HepG2 (cell line): ENCODE data around the gene PCDHGA7. TPM values are rescaled to one million over a fixed set of nuclear protein-coding genes. Genes with fewer than 3 reads are reported as not detected.

Experiments
- ATAC-seq: fragments of 200-7000 bp; cut with Tn5 transposase; 3 replicates; pipeline ENCODE4 v1.9.1; 2020; ENCODE audit warnings: mild to moderate bottlenecking, moderate library complexity
- BruUV-seq: library from RNA; stranded (reverse); fragments of 400-500 nt; replicated peaks from 2 replicates; lab custom pipeline; 2021; lab: Mats Ljungman, UMichigan
- CTCF ChIA-PET: fragments of 300-600 bp; formaldehyde crosslinking; extraction: SDS; loops from one replicate; lab custom pipeline; 2021; ENCODE audit warnings: low total read pairs, inconsistent platforms, low intra/inter-chr PET ratio; lab: Yijun Ruan, JAX
- POLR2A ChIA-PET: fragments of 350-600 bp; sonication (Branson Sonifier 250); formaldehyde crosslinking; loops from one replicate; lab custom pipeline; 2020; ENCODE audit warnings: antibody characterized with exemption, inconsistent platforms; lab: Yijun Ruan, JAX
- DNase-seq: peaks from one replicate; pipeline ENCODE4 v3.0.0-alpha.2; 2015; ENCODE audit warnings: low spot score
- FAIRE-seq: peaks from 3 replicates; lab custom pipeline; 2011; peaks lifted over from hg19 to GRCh38; lab: Jason Lieb, UNC
- H2AFZ ChIP-seq: one replicate; pipeline ENCODE4 v1.6.1; 2011; ENCODE audit warnings: low read length, inconsistent platforms
- H3K27ac ChIP-seq: fragments of 300-600 bp; 3 replicates; pipeline ENCODE4 v1.8.0; 2011; ENCODE audit warnings: mixed run types, mild to moderate bottlenecking, mixed read lengths, low read length, inconsistent platforms; ENCODE audit not compliant: insufficient read depth; ENCODE audit errors: extremely low read length
- H3K27me3 ChIP-seq, 2 experiments: fragments of 200-600 bp in 1 of 2; 2 replicates in 1 of 2; 3 replicates in 1 of 2; pipeline versions ENCODE4 v1.6.0 to v1.8.0; 2011; ENCODE audit warnings: low read length in 2 of 2, mild to moderate bottlenecking in 2 of 2, moderate library complexity in 2 of 2, inconsistent platforms in 1 of 2; ENCODE audit not compliant: insufficient read depth in 2 of 2, control insufficient read depth in 1 of 2
- H3K36me3 ChIP-seq, 2 experiments: fragments of 200-600 bp in 1 of 2; replicated peaks in 1 of 2; 2 replicates in 1 of 2; 3 replicates in 1 of 2; pipeline versions ENCODE4 v1.5.1 to v1.8.0; 2011; ENCODE audit warnings: low read length in 2 of 2, inconsistent platforms in 1 of 2; ENCODE audit not compliant: insufficient read depth in 2 of 2, control insufficient read depth in 1 of 2
- H3K4me1 ChIP-seq: 2 replicates; pipeline ENCODE4 v1.5.1; 2012; ENCODE audit warnings: low read length, inconsistent platforms; ENCODE audit not compliant: insufficient read depth
- H3K4me2 ChIP-seq: 2 replicates; pipeline ENCODE4 v1.6.0; 2011; ENCODE audit warnings: low read depth, low read length, inconsistent platforms
- H3K4me3 ChIP-seq, 3 experiments: fragments of 200-600 bp in 1 of 3; sonication (generic), shearing (Covaris generic) in 1 of 3; replicated peaks in 1 of 3; 2 replicates each; pipeline ENCODE4 v1.5.1; 2011 to 2016; ENCODE audit warnings: low read length in 3 of 3, inconsistent platforms in 2 of 3, low read depth in 2 of 3, mild to moderate bottlenecking in 2 of 3, control low read depth in 1 of 3, mixed read lengths in 1 of 3; ENCODE audit not compliant: insufficient read depth in 1 of 3
- H3K79me2 ChIP-seq: one replicate; pipeline ENCODE4 v1.6.1; 2011; ENCODE audit warnings: low read length, inconsistent platforms; ENCODE audit not compliant: insufficient read depth
- H3K9ac ChIP-seq: 2 replicates; pipeline ENCODE4 v1.6.0; 2011; ENCODE audit warnings: mild to moderate bottlenecking, low read depth, low read length, inconsistent platforms; ENCODE audit not compliant: insufficient read depth
- H3K9me3 ChIP-seq: 2 replicates; pipeline ENCODE4 v1.5.1; 2012; ENCODE audit warnings: mild to moderate bottlenecking, low read length
- H4K20me1 ChIP-seq: 2 replicates; pipeline ENCODE4 v1.6.0; 2011; ENCODE audit warnings: inconsistent platforms, mild to moderate bottlenecking, low read length, moderate library complexity; ENCODE audit not compliant: insufficient read depth
- EHMT2 ChIP-seq: fragments of 200-600 bp; sonication (generic); IDR thresholded peaks from 2 replicates; pipeline ENCODE4 v1.7.0; 2017; ENCODE audit warnings: antibody characterized with exemption, low read depth, low read length, borderline replicate concordance
- GZF1 ChIP-seq: sonication (generic); formaldehyde crosslinking; IDR thresholded peaks from 2 replicates; pipeline ENCODE4 v1.5.1; 2020; ENCODE audit warnings: mild to moderate bottlenecking, missing genetic modification reagents
- STAG1 ChIP-seq: sonication (generic); formaldehyde crosslinking; IDR thresholded peaks from 2 replicates; pipeline ENCODE4 v1.4.0; 2020; ENCODE audit warnings: missing genetic modification reagents
- ZFP1 ChIP-seq: IDR thresholded peaks from 2 replicates; pipeline ENCODE4 v1.6.1; 2016
- ZNF121 ChIP-seq: sonication (generic); formaldehyde crosslinking; IDR thresholded peaks from 2 replicates; pipeline ENCODE4 v1.5.0; 2020; ENCODE audit warnings: mild to moderate bottlenecking, missing genetic modification reagents
- ZNF619 ChIP-seq: sonication (generic); formaldehyde crosslinking; IDR thresholded peaks from 2 replicates; pipeline ENCODE4 v1.4.0; 2020; ENCODE audit warnings: mild to moderate bottlenecking, missing genetic modification reagents
- WGBS: methylation state at CpG from one replicate; pipeline ENCODE4 v1.1.6; 2017; ENCODE audit warnings: low lambda C conversion rate; 5-methylcytosine and 5-hydroxymethylcytosine counted together
- in situ Hi-C: cut with HindIII; loops from 2 replicates; pipeline ENCODE4 v1.10.0; 2017; ENCODE audit warnings: low pct_unique_long_range_greater_than_20kb; ENCODE audit not compliant: extremely low pct_ligation_motif_present
- intact Hi-C: fragments of 100-400 bp; cut with micrococcal nuclease; formaldehyde crosslinking; loops from one replicate; pipeline ENCODE4 v1.10.0; 2022; ENCODE audit not compliant: unreplicated experiment
- polyA plus RNA-seq, 8 experiments: library from polyadenylated mRNA; depleted of rRNA in 3 of 8; stranded (reverse) in 7 of 8; unstranded in 1 of 8; fragments of >200 nt; fragmentation: Illumina TruSeq in 4 of 8; extraction: Trizol in 4 of 8; gene quantifications; 2 replicates each; pipeline versions ENCODE4 v1.2.1 to v1.2.3, GENCODE V29; 2011 to 2016; ENCODE audit warnings: low read depth in 4 of 8, missing spikeins in 1 of 8, mixed read lengths in 1 of 8; ENCODE audit not compliant: insufficient read depth in 1 of 8
- total RNA-seq, 5 experiments: library from RNA; depleted of rRNA; stranded (reverse); fragments of >200 nt; fragmentation: Illumina TruSeq; extraction: Trizol; gene quantifications; 2 replicates each; pipeline ENCODE4 v1.2.3, GENCODE V29; 2016; ENCODE audit warnings: low read depth in 1 of 5
- TF ChIP-seq, protein P1 (sequence below): fragments of 450-650 bp; IDR thresholded peaks from 2 replicates; pipeline ENCODE4 v1.6.1; 2017; ENCODE audit warnings: mild to moderate bottlenecking
- TF ChIP-seq, protein P2 (sequence below): IDR thresholded peaks from 2 replicates; pipeline ENCODE4 v1.6.1; 2018; ENCODE audit warnings: missing genetic modification reagents
- TF ChIP-seq, protein P3 (sequence below): sonication (generic); formaldehyde crosslinking; IDR thresholded peaks from 2 replicates; pipeline ENCODE4 v1.5.0; 2020; ENCODE audit warnings: mild to moderate bottlenecking, missing genetic modification reagents, moderate library complexity

Gene PCDHGA7
- total and polyA plus RNA-seq, 2 of the 13 experiments (the other 11 are each of a cell fraction or from before 2014, with no cell fraction given): 0.11 to 0.31 TPM

DNA sequence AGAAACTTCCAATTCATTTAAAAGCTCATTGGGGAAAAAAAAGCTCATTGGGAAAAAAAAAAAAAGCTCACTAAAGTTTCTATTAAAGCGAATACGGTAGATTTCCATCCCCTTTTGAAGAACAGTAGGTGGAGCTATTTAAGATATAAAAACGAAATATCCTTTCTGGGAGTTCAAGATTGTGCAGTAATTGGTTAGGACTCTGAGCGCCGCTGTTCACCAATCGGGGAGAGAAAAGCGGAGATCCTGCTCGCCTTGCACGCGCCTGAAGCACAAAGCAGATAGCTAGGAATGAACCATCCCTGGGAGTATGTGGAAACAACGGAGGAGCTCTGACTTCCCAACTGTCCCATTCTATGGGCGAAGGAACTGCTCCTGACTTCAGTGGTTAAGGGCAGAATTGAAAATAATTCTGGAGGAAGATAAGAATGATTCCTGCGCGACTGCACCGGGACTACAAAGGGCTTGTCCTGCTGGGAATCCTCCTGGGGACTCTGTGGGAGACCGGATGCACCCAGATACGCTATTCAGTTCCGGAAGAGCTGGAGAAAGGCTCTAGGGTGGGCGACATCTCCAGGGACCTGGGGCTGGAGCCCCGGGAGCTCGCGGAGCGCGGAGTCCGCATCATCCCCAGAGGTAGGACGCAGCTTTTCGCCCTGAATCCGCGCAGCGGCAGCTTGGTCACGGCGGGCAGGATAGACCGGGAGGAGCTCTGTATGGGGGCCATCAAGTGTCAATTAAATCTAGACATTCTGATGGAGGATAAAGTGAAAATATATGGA, 48.0 kb downstream of the PCDHGA7 start, which contains the start of gene PCDHGA12:
PCDHGA12 (plus strand) TSS at position 176 of the 782 bp plus-strand sequence; CDS start at position 429, 253 bp downstream.
- peak; percentile 24 for DNase-seq
- Histone ChIP-seq H3K9me3 (peaks cover 19% of the 10 kb centered on the region; the same call in 1 of the 2 replicates), H3K9ac (no peak within 1 kb of the TSS)

More for the DNA sequence above, 48.0 kb downstream of the PCDHGA7 start, which contains the start of gene PCDHGA12:
- FAIRE-seq: no peak
- H3K27ac ChIP-seq: no peak within 1 kb of the TSS
- no peak within 1 kb of the TSS for H3K4me2 ChIP-seq
- ChIA-PET POLR2A (no interaction called here), CTCF (interaction anchor here (0.7 kb wide), 1 partner anchor 8 kb away, joined by 4 read pairs; no protein-coding TSS in a partner anchor)
- no peak within 1 kb of the TSS for H2AFZ ChIP-seq
- no peaks in the 10 kb centered on the region for H3K36me3 ChIP-seq
- ATAC-seq: no peak
- in situ Hi-C loops: no loop called here
- intact Hi-C loops: no loop called here
- BruUV-seq: no TSS peak
- H3K4me1 ChIP-seq: no peaks in the 10 kb centered on the region
- 80% methylated on average over 30 of the region's 33 CpGs for WGBS
- no peaks in the 10 kb centered on the region for H3K27me3 ChIP-seq
- TF ChIP-seq, protein P1, sequence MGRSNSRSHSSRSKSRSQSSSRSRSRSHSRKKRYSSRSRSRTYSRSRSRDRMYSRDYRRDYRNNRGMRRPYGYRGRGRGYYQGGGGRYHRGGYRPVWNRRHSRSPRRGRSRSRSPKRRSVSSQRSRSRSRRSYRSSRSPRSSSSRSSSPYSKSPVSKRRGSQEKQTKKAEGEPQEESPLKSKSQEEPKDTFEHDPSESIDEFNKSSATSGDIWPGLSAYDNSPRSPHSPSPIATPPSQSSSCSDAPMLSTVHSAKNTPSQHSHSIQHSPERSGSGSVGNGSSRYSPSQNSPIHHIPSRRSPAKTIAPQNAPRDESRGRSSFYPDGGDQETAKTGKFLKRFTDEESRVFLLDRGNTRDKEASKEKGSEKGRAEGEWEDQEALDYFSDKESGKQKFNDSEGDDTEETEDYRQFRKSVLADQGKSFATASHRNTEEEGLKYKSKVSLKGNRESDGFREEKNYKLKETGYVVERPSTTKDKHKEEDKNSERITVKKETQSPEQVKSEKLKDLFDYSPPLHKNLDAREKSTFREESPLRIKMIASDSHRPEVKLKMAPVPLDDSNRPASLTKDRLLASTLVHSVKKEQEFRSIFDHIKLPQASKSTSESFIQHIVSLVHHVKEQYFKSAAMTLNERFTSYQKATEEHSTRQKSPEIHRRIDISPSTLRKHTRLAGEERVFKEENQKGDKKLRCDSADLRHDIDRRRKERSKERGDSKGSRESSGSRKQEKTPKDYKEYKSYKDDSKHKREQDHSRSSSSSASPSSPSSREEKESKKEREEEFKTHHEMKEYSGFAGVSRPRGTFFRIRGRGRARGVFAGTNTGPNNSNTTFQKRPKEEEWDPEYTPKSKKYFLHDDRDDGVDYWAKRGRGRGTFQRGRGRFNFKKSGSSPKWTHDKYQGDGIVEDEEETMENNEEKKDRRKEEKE: no peak
- TF ChIP-seq, protein P2, sequence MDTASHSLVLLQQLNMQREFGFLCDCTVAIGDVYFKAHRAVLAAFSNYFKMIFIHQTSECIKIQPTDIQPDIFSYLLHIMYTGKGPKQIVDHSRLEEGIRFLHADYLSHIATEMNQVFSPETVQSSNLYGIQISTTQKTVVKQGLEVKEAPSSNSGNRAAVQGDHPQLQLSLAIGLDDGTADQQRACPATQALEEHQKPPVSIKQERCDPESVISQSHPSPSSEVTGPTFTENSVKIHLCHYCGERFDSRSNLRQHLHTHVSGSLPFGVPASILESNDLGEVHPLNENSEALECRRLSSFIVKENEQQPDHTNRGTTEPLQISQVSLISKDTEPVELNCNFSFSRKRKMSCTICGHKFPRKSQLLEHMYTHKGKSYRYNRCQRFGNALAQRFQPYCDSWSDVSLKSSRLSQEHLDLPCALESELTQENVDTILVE (CRISPR knock-in tag): no peak
- TF ChIP-seq GZF1 (CRISPR knock-in tag): no peak
- TF ChIP-seq ZNF619 (CRISPR knock-in tag): no peak
- no peak for TF ChIP-seq EHMT2
- peak; percentile 7; the same call in 1 of the 2 replicates for TF ChIP-seq STAG1 (CRISPR knock-in tag)
- TF ChIP-seq ZNF121 (CRISPR knock-in tag): no peak
- TF ChIP-seq ZFP1 (CRISPR knock-in tag): no peak
- TF ChIP-seq, protein P3, sequence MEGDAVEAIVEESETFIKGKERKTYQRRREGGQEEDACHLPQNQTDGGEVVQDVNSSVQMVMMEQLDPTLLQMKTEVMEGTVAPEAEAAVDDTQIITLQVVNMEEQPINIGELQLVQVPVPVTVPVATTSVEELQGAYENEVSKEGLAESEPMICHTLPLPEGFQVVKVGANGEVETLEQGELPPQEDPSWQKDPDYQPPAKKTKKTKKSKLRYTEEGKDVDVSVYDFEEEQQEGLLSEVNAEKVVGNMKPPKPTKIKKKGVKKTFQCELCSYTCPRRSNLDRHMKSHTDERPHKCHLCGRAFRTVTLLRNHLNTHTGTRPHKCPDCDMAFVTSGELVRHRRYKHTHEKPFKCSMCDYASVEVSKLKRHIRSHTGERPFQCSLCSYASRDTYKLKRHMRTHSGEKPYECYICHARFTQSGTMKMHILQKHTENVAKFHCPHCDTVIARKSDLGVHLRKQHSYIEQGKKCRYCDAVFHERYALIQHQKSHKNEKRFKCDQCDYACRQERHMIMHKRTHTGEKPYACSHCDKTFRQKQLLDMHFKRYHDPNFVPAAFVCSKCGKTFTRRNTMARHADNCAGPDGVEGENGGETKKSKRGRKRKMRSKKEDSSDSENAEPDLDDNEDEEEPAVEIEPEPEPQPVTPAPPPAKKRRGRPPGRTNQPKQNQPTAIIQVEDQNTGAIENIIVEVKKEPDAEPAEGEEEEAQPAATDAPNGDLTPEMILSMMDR (CRISPR knock-in tag): peak; percentile 42
- no peak within 1 kb of the TSS for H3K4me3 ChIP-seq
- H4K20me1 ChIP-seq: no peaks in the 10 kb centered on the region
- H3K79me2 ChIP-seq: no peaks in the 10 kb centered on the region
